DOHH2 (cell line): ENCODE measurements around the gene EFHD2.

ENCODE experiments used
- CTCF ChIP-seq: fragments of 200-600 bp; sonication (generic); IDR thresholded peaks from one replicate; pipeline ENCODE4 v1.5.1; 2014; ENCODE audit warnings: antibody characterized with exemption, mild to moderate bottlenecking, low read depth, low read length; ENCODE audit not compliant: poor library complexity, severe bottlenecking
- EZH2phosphoT487 ChIP-seq: fragments of 200-600 bp; sonication (generic); IDR thresholded peaks from 2 replicates; pipeline ENCODE4 v1.6.1; 2017; ENCODE audit warnings: borderline replicate concordance, mild to moderate bottlenecking, antibody characterized with exemption, low read length, moderate library complexity, mixed read lengths

DNA sequence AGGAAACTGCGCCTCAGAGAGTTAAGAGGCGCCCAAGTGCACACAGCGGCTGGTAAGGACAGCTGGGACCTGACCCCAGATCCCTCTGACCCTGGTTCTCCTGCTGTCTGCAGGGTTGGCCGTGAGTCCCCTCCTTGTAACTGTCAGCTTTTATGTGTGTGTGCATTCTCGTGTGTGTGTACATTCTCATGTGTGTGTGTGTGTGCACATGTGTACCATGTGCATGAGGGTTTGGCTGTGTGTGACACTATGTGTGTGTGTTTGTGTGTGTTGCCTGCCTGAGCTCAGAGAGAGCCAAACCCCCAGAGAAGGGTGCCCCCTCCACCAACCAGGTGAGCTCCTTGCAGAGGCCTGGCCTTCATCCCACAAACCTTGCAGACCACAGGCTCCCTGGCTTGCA is 25.9 kb upstream of the EFHD2 start:
- TF ChIP-seq CTCF = no peak
- TF ChIP-seq EZH2phosphoT487 = no peak
